H1 (cell line): ENCODE data around the gene KATNAL1. TPM values are rescaled to one million over a fixed set of nuclear protein-coding genes. Genes with fewer than 3 reads are reported as not detected.

Experiments used
- polyA plus RNA-seq, 7 experiments: library from polyadenylated mRNA; depleted of rRNA in 3 of 7; stranded (reverse) in 5 of 7; unstranded in 2 of 7; fragments of >200 nt in 5 of 7; fragments of 200-250 nt in 2 of 7; gene quantifications; 1 replicate in 5 of 7; 2 replicates in 1 of 7; 4 replicates in 1 of 7; pipeline versions ENCODE4 v1.2.1 to v1.2.3, GENCODE V29; 2011 to 2013; ENCODE audit warnings: missing spikeins in 2 of 7, mixed read lengths in 2 of 7
- total RNA-seq: library from RNA; stranded (reverse); fragmentation: NEBNext Ultra II Directional; extraction: Animal tissue kit (Norgen Biotek cat#: 25700); gene quantifications from 2 replicates; pipeline ENCODE4 v1.2.1, GENCODE V29; 2021
- TF ChIP-seq, protein P1 (sequence below): fragments of 300-600 bp; sonication (generic); IDR thresholded peaks from 2 replicates; pipeline ENCODE4 v1.7.1; 2012; ENCODE audit warnings: low read length, moderate library complexity, mild to moderate bottlenecking, inconsistent platforms; ENCODE audit not compliant: insufficient replicate concordance

The KATNAL1 gene
- total and polyA plus RNA-seq, 2 of the 8 experiments (the other 6 are each of a cell fraction or from before 2014, with no cell fraction given): 4.0 to 13.2 TPM

- TF ChIP-seq, protein P1, sequence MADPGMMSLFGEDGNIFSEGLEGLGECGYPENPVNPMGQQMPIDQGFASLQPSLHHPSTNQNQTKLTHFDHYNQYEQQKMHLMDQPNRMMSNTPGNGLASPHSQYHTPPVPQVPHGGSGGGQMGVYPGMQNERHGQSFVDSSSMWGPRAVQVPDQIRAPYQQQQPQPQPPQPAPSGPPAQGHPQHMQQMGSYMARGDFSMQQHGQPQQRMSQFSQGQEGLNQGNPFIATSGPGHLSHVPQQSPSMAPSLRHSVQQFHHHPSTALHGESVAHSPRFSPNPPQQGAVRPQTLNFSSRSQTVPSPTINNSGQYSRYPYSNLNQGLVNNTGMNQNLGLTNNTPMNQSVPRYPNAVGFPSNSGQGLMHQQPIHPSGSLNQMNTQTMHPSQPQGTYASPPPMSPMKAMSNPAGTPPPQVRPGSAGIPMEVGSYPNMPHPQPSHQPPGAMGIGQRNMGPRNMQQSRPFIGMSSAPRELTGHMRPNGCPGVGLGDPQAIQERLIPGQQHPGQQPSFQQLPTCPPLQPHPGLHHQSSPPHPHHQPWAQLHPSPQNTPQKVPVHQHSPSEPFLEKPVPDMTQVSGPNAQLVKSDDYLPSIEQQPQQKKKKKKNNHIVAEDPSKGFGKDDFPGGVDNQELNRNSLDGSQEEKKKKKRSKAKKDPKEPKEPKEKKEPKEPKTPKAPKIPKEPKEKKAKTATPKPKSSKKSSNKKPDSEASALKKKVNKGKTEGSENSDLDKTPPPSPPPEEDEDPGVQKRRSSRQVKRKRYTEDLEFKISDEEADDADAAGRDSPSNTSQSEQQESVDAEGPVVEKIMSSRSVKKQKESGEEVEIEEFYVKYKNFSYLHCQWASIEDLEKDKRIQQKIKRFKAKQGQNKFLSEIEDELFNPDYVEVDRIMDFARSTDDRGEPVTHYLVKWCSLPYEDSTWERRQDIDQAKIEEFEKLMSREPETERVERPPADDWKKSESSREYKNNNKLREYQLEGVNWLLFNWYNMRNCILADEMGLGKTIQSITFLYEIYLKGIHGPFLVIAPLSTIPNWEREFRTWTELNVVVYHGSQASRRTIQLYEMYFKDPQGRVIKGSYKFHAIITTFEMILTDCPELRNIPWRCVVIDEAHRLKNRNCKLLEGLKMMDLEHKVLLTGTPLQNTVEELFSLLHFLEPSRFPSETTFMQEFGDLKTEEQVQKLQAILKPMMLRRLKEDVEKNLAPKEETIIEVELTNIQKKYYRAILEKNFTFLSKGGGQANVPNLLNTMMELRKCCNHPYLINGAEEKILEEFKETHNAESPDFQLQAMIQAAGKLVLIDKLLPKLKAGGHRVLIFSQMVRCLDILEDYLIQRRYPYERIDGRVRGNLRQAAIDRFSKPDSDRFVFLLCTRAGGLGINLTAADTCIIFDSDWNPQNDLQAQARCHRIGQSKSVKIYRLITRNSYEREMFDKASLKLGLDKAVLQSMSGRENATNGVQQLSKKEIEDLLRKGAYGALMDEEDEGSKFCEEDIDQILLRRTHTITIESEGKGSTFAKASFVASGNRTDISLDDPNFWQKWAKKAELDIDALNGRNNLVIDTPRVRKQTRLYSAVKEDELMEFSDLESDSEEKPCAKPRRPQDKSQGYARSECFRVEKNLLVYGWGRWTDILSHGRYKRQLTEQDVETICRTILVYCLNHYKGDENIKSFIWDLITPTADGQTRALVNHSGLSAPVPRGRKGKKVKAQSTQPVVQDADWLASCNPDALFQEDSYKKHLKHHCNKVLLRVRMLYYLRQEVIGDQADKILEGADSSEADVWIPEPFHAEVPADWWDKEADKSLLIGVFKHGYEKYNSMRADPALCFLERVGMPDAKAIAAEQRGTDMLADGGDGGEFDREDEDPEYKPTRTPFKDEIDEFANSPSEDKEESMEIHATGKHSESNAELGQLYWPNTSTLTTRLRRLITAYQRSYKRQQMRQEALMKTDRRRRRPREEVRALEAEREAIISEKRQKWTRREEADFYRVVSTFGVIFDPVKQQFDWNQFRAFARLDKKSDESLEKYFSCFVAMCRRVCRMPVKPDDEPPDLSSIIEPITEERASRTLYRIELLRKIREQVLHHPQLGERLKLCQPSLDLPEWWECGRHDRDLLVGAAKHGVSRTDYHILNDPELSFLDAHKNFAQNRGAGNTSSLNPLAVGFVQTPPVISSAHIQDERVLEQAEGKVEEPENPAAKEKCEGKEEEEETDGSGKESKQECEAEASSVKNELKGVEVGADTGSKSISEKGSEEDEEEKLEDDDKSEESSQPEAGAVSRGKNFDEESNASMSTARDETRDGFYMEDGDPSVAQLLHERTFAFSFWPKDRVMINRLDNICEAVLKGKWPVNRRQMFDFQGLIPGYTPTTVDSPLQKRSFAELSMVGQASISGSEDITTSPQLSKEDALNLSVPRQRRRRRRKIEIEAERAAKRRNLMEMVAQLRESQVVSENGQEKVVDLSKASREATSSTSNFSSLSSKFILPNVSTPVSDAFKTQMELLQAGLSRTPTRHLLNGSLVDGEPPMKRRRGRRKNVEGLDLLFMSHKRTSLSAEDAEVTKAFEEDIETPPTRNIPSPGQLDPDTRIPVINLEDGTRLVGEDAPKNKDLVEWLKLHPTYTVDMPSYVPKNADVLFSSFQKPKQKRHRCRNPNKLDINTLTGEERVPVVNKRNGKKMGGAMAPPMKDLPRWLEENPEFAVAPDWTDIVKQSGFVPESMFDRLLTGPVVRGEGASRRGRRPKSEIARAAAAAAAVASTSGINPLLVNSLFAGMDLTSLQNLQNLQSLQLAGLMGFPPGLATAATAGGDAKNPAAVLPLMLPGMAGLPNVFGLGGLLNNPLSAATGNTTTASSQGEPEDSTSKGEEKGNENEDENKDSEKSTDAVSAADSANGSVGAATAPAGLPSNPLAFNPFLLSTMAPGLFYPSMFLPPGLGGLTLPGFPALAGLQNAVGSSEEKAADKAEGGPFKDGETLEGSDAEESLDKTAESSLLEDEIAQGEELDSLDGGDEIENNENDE: no peak
Observed at GRCh38 chr13:30319655-30320054, 12.3 kb upstream of the KATNAL1 start (continued).
